HG02763 (cell line): Measurements from ENCODE around the gene PTPRN2.

Experiments used
- ATAC-seq: cut with Tn5 transposase; IDR thresholded peaks from one replicate; pipeline ENCODE4 v1.9.1; 2021; ENCODE audit warnings: mild to moderate bottlenecking, moderate library complexity; ENCODE audit not compliant: unreplicated experiment

PTPRN2 gene

DNA sequence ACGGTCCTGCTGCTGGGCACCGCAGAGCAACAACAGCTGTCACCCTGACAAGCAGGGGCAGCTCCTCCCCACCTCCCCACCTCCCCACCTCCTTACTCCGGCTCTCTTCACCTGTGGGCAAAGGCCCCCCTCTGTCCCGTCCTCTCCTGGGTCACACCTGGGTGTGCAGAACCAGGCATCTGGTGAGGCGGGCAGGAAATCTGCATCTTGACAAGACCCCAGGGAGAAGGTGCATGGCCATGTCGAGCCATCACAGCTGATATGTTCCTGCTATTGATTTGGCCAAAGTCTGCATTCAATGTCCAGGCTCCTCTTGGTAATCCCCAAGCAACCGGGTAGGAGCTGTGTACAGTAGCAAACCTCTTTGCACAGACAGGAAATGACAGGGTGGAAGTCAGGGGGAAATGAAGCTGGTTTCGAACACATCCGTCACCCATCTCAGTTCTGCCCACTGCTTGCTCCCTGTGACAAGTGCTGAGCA lies 696.7 kb downstream of the PTPRN2 start:
- no peak for ATAC-seq

DNA sequence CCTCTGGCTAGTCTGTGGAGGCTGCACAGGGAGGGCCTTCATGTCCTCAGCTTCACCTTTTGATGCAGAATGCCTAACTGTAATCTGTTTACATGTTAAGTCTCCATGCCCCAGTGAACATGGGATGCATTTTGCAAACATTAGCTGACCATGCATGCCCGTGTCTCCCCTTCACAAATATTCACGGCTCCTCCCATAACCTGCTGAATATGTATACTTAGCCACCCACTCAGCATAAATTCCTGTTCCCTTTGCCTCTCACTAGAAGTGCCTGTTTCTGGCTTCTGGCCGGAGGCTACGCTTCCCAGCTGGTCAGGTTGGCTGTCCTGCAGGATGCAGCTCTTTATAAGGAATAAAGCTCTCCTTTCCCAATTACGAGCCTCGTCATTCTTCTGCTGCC lies 698.1 kb downstream of the PTPRN2 start:
- no peak for ATAC-seq

DNA sequence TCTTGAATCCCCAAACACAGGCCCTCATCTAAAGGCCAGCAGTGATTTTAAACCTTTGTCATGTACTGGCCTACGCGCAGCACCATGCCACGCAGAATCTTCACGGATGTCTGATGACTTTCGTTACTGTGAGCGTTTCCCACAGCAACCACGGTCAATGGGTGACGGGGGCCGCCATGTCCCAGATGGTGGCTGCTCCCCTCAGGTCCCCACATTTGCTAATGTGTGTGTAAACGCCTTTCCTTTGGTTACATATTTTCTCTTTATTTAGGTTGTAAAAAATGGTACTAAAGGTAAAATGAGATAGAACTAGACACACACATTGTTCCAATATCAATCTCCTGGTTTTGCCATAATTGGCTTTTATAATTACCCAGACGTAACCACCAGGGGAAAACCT lies 699.0 kb downstream of the PTPRN2 start:
- no peak for ATAC-seq

DNA sequence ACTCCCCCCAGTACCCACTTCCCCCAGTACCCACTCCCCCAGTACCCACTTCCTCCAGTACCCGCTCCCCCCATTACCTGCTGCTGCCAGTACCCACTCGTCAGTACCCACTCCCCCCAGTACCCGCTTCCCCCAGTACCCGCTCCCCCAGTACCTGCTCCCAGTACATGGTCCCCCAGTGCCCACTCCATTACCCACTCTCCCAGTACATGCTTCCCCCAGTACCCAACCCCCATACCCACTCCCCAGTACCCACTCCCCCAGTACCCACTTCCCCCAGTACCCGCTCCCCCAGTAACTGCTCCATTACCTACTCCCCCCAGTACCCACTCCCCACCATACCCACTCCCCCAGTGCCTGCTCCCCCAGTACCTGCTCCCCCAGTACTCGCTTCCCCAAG lies 700.2 kb downstream of the PTPRN2 start:
- ATAC-seq, result no peak

DNA sequence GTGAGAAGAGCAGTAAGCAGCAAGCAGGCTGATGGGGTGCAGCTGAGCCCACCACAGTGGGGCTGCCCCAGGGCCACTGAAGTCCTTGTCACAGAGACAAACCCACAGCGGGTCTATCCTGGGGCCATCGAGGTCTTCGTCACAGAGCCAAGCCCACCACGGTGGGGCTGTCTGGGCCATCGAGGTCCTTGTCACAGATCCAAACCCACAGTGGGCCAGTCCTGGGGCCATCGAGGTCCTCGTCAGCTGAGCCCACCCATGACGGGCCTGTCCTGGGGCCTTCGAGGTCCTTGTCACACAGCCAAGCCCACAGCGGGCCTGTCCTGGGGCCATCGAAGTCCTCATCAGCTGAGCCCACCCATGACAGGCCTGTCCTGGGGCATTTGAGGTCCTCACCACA lies 700.9 kb downstream of the PTPRN2 start:
- no peak for ATAC-seq

DNA sequence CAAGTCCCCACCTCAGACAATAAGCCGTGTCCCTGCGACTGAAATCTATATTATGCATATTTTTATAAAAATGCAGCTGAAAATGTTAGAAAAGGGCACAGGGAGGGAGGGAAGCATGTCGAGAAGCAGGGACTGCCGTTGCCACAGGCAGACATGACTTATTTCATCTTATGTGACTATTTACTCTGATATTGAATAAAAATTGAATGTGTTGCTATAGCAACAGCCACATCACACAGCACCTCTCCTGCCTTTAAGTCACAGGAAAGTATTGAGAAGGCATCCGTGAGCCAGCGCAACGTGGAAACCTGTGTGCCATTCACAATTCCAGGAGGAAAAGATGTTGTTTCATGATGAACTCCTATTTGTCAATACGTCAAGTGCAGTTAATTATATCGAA lies 701.4 kb downstream of the PTPRN2 start:
- no peak for ATAC-seq

DNA sequence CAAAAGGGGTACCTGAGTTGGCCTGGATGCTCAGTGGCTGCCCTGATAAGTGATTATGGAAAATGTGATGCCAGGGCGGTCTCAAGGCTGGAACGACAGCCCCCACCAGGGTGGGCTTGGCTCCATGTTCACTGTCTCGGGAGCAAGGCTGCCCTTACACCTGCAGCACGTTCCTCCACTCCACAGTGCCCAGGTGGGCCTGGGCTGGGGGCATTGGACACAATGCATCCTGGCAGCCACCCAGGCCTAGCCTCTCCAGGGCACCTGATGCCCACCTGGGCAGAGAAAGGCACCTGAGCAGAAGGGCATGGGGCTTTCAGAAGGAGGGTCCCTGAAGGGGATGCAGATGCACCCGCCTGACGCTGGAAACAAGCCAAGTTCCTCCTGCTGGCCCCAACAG lies 702.5 kb downstream of the PTPRN2 start:
- no peak for ATAC-seq

DNA sequence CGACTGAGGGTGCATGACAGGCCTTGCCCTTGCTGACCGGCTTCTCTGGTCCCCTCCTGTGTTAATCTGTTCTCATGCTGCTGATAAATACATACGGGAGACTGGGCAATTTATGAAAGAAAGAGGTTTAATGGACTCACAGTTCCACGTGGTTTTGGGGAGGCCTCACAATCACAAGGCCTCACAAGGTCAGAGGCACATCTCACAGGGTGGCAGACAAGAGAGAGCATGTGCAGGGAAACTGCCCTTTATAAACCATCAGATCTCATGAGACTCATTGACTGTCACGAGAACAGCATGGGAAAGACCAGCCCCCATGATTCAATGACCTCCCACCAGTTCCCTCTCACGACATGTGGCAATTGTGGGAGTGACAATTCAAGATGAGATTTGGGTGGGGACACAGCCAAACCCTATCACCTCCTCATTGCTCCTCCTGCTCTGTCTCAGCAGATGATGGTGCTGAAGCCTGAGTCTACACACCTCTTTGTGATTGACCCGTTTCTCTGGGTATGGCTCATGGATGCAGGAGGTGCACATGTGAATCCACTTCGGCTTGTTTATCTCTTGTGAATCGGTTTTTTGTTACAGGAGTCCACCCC lies 703.1 kb downstream of the PTPRN2 start:
- ATAC-seq, result no peak

DNA sequence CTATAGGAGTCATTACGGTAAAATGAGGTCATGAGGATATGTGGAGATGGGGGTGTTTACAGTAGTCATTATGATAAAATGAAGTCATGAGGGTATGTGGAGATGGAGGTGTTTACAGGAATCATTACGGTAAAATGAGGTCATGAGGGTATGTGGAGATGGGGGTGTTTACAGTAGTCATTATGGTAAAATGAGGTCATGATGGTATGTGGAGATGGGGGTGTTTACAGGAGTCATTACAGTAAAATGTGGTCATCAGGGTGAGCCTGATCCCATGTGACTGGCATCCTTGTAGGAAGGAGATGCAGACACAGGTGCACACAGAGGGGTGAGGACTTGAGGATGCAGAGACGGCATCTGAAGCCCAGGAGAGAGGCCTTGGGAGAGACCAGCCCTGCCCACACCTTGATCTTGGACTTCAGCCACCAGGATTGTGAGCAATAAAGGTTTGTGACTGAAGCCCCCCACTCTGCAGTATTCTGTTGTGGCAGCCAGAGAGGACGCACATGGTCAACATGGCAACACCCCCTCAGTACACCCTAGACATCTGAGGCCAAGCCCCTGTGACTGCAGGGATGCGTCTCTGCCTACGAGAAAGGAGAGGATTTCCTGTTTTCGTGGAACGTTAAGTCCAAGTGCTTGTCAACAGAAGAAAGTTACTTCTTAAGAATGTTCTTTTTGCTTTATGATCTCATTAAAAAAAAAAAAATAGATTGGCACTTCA lies 706.4 kb downstream of the PTPRN2 start:
- ATAC-seq, result no peak

DNA sequence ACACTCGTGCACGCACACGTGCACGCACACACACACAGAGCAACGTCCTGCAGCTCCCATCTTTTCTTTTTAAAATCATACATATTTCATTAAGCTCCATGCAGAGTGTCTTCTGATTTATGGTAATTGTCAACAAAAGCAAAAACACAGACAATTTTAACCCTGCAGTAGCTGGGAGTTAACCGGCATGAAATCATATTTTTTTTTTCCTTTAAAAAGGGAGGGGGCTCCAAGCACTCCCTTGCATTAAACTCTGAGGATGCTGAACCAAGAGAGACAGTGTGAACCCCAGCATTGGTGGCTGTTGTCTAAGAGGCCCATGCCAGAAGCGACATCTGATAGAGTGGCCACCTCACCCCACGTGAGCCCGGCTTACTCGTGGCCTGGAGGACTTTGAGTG lies 708.2 kb downstream of the PTPRN2 start:
- no peak for ATAC-seq

DNA sequence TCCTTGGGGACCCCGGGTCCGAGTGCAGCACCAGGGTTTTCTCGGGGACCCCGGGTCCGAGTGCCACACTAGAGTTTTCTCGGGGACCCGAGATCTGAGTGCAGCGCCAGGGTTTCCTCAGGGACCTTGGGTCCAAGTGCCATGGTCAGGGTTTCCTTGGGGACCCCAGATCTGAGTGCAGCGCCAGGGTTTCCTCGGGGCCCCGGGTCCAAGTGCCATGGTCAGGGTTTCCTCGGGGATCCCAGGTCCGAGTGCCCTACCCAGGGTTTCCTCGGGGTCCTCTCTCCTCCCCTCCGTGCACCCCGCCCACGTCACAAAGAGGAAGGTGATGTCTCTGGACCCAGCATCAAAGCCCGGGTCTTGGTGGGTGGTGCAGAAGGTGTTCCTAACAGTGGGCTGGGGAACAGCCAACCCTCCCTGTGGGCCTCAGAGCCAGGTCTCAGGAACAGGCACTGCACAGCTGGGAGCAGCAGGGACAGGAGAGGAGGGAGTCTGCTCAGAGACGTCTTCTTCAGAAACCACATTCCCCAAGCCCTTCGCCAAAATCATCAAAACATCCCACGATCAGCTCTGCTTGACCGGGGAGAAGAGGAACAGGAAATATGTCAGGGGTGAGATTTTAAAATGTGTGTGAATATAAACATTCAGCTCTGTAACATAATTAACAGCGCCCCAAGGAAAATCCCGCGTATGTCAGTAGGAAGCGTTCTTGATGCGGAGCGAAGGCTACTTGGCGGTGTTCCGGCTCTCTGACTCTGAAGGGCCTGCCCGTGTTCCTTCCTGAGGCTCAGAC lies 710.1 kb downstream of the PTPRN2 start:
- no peak for ATAC-seq

DNA sequence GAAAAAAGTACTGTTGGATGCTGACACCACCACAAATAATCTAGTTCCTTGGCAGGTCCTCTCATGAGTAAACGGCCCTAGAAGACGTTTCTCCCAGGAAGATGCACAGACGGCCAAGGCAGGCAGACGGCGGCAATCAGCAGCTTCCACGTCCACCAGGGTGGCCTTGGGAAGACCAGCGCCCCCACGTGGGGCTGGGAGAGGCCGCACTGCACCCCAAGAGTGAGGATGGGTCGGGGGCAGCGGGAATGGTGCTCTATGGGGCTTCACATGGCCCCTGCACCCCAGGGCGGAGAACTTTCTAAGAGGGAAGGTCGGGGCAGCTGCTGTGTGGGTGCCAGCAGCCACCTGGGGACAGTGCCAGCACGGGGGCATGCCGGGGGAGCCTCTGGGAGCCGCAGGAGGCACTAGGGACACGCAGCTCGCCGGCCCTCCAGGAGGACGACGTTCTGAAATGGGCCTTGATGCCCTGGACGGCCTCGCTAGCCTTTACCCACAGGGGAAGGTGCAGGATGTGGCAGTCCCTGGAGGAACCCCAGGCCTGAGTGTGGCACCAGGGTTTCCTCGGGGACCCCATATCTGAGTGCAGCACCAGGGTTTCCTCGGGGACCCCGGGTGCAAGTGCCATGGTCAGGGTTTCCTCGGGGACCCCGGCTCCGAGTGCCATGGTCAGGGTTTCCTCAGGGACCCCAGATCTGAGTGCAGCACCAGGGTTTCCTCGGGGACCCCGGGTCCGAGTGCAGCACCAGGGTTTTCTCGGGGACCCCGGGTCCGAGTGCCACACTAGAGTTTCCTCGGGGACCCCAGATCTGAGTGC lies 710.9 kb downstream of the PTPRN2 start:
- no peak for ATAC-seq

DNA sequence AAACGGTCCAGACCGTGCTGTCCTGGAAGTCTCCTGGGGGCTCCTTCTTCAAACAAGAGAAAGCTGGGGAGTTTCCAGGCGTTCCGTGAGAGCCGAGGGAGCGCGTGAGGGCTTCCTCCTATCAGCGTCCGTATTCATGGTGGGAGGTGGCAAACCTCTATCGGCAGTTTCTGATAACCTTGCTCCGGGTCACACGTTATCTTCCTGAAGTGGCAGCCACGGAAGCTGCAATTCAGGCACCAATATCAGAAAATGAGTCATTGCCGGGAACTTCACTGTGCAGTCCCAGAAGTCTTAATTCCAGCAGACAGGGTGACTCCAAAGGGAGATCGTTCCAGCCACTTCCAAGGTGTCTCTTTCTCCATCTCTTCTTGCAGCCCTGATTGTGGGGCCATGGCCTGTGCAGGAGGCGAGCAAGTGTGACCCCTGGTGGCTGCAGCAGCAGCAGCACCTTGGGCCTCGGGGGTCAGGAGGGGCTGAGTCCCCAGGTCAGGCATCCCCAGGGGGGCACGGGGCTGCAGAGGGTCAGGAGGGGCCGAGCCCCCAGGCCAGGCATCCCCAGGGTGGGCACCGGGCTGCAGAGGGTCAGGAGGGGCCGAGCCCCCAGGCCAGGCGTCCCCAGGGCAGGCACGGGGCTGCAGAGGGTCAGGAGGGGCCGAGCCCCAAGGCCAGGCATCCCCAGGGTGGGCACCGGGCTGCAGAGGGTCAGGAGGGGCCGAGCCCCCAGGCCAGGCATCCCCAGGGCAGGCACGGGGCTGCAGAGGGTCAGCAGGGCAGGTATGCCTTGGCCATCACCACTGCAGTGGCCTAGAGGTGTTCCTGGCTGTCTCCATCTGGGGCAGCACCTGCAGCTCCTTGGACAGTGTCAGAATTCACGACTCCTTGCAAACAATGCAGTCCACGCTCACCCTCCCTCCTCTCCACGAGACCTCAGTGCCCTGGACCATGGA lies 712.1 kb downstream of the PTPRN2 start:
- no peak for ATAC-seq

DNA sequence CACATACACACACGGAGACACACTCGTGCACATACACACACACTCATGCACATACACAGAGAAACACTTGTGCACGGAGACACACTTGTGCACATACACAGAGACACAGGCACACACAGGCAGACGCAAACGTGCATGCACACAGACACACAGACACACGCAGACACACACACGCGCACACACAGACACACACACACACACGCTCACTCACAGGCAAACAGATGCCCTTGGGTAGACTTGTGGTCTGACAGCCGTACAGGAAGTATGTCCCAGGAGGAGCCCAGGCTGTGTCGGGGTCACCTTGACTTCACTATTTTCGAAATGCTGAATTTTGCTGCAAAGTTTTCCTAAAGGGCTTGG lies 712.8 kb downstream of the PTPRN2 start:
- no peak for ATAC-seq

DNA sequence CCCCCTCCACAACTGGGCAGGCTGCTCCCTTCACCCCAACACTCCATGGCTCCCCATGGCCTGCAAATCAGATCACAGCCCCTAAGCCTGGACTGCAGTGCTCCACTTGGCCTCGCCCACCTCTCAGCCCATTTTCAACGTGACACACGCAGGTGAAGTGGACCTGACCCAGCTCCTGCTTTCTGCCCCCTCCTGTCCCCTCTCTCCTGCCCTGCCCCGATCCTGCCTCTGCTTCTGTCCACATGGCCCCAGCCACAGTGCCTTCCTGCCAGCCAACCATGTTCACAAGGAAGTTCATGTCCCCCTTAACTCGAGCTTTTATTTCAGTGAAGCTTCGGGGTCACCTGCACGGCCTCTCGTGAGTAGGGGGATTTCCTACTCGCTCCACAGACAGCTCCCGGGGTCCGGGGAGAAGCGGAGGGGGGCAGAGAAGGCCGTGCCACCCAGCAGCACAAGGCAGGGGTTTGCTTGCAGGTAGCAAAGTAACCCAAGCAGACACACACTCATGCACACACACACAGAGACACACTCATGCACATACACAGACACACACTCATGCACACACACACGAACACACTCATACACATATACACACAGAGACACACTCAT lies 713.3 kb downstream of the PTPRN2 start:
- no peak for ATAC-seq

DNA sequence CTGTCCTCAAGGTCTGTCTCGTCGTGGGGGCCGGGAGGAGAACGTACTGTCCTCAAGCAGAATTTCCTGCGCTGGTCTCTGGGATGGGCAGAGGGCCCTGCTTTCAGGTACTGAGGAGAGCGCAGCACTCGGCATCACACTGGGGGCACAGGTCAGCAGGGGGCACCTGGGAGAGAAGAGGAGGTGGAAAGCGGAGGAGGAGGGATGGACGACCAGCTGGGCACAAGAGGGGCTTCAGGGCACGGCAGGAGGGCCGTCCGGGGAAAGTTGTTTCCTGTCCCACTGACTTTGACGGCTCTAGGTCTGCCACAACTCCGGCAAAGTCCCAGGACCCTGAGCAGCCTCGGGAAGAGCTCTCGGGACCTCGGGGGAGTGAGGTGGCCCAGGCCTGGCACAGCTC lies 714.0 kb downstream of the PTPRN2 start:
- no peak for ATAC-seq

DNA sequence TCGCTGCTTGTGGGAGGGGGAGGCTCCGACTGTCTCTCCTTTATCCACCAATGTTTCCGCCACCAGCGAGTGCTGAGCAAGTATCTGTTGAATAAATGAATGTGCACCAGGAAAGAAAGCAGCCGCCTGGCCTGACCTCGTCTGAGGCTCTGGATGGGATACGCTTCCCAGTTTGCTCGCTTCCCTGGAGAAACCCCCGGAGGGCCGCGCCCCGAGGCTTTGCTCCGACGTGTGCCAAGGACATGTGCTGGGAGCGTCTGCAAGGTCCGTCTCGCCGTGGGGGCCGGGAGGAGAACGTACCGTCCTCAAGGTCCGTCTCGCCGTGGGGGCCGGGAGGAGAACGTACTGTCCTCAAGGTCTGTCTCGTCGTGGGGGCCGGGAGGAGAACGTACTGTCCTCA lies 714.4 kb downstream of the PTPRN2 start:
- no peak for ATAC-seq

DNA sequence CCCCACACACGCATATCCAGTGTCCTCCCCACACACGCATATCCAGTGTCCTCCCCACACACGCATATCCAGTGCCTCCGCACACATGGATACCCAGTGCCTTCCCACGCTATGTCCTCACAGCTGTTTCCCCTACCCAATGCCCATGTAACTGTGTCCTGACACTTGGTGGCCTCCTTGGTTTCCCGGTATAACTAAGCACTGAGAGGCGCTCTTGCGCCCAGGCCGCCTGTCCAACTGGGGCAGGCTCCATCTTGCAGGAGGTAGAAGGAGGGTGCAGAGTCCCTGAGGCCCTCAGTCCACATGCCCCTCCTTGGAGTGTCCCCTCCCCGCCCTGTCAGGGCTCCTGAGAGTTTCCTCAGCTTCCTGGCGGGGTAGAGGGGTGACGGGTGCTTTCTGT lies 715.2 kb downstream of the PTPRN2 start:
- ATAC-seq, result no peak

DNA sequence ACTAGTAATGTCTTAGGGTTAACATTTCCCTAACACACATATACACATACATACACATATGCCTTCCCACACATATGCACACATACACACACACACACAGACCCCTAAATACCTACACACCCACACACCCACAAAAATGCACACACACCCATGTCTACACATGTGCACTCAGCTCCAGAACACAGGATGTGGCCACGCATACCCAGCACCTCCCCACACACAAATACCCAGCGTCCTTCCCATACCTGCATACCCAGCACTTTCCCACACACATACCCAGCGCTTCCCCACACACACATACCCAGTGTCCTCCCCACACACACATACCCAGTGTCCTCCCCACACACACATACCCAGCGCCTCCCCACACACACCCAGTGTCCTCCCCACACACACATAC lies 715.9 kb downstream of the PTPRN2 start:
- ATAC-seq, result no peak
